ENCODE results near the gene MGRN1.
A peak's percentile ranks its signal among the peaks of the same experiment; 100 is the strongest.

Gene MGRN1

GRCh38 chr16:4604401-4604800, 20.2 kb upstream of the MGRN1 start:
- no peak for DNase-seq (ENCODE audit: low read depth in 2 of 2)

- DNase-seq (ENCODE audit: low read depth in 2 of 2) = no peak
These were observed 18.3 kb upstream of the MGRN1 start for GRCh38 chr16:4606354-4606753.

- no peak for DNase-seq (ENCODE audit: low read depth in 2 of 2)
These were observed 16.6 kb upstream of the MGRN1 start for GRCh38 chr16:4607841-4608703.

- DNase-seq (ENCODE audit: low read depth in 2 of 2) = no peak
These were observed 16.0 kb upstream of the MGRN1 start for GRCh38 chr16:4608704-4608980.

GRCh38 chr16:4609200-4610010, 15.2 kb upstream of the MGRN1 start:
- DNase-seq (ENCODE audit: low read depth in 2 of 2) = no peak

- no peak for DNase-seq (ENCODE audit: low read depth in 2 of 2)
These were observed 14.3 kb upstream of the MGRN1 start for GRCh38 chr16:4610011-4611005.

GRCh38 chr16:4611337-4612021, 13.1 kb upstream of the MGRN1 start:
- DNase-seq (ENCODE audit: low read depth in 2 of 2) = no peak

GRCh38 chr16:4612474-4612931, 12.1 kb upstream of the MGRN1 start:
- DNase-seq (ENCODE audit: low read depth in 2 of 2) = no peak

- no peak for DNase-seq (ENCODE audit: low read depth in 2 of 2)
These were observed 11.5 kb upstream of the MGRN1 start for GRCh38 chr16:4612977-4613635.

GRCh38 chr16:4613636-4614570, 10.7 kb upstream of the MGRN1 start:
- peak in 1 of 2 donors; percentile 12 for DNase-seq (ENCODE audit: low read depth in 2 of 2)

- DNase-seq (ENCODE audit: low read depth in 2 of 2) = peak; percentile 32 to 57
These were observed 9.8 kb upstream of the MGRN1 start, which contains the start of gene UBALD1 for GRCh38 chr16:4614571-4615383. Gene UBALD1, minus strand, starts transcription at chr16:4614888. Its CDS starts 91 bp downstream, at chr16:4614797.

GRCh38 chr16:4615384-4616046, 9.1 kb upstream of the MGRN1 start:
- DNase-seq (ENCODE audit: low read depth in 2 of 2) = no peak

- peak; percentile 97 for DNase-seq (ENCODE audit: low read depth in 2 of 2)
These were observed 8.4 kb upstream of the MGRN1 start for GRCh38 chr16:4616047-4616811.

GRCh38 chr16:4617880-4618279, 6.7 kb upstream of the MGRN1 start:
- DNase-seq (ENCODE audit: low read depth in 2 of 2) = no peak

GRCh38 chr16:4618645-4619418, 5.8 kb upstream of the MGRN1 start:
- DNase-seq (ENCODE audit: low read depth in 2 of 2) = no peak

- no peak for DNase-seq (ENCODE audit: low read depth in 2 of 2)
These were observed 1.0 kb upstream of the MGRN1 start for GRCh38 chr16:4623593-4623992.
